ENCODE data around the gene PCNX3. TPM values are rescaled to one million over a fixed set of nuclear protein-coding genes. Genes with fewer than 3 reads are reported as not detected.

Gene PCNX3
- total RNA-seq, 1 donor from 2014 or later: 45.6 TPM

- Histone ChIP-seq H3K36me3 (ENCODE audit: insufficient read depth, low read length) (peaks cover 21% of the 10 kb centered on the region), H3K9me3 (ENCODE audit: insufficient read depth, low read depth, low read length) (no peaks in the 10 kb centered on the region), H4K20me1 (ENCODE audit: insufficient read depth, low read length) (peaks cover 38% of the 10 kb centered on the region), H3K79me2 (ENCODE audit: insufficient read depth, low read length) (peaks cover 11% of the 10 kb centered on the region), H3K27ac (ENCODE audit: low read depth, low read length) (no peak overlapping the region), H3K4me3 (ENCODE audit: insufficient read depth, low read depth, low read length) (no peak overlapping the region), H3K4me2 (ENCODE audit: low read length) (no peak overlapping the region), H3K4me1 (ENCODE audit: insufficient read depth, low read length) (peaks cover 17% of the 10 kb centered on the region), H2AFZ (ENCODE audit: low read depth, low read length) (no peak overlapping the region), H3K27me3 (ENCODE audit: insufficient read depth, low read length) (no peaks in the 10 kb centered on the region), H3K9ac (ENCODE audit: low read length) (no peak overlapping the region)
- H3K27ac Mint-ChIP-seq (ENCODE audit: unreplicated experiment): no peak overlapping the region
- H3K4me1 Mint-ChIP-seq (ENCODE audit: low read depth, unreplicated experiment): peaks cover 4% of the 10 kb centered on the region
- no peaks in the 10 kb centered on the region for H3K9me3 Mint-ChIP-seq (ENCODE audit: unreplicated experiment)
- no peak for TF ChIP-seq EZH2 (IDR thresholded peaks at IDR 0.05; ENCODE audit: insufficient read depth, low read length)
- no peak for TF ChIP-seq CTCF (IDR thresholded peaks at IDR 0.05; ENCODE audit: insufficient read depth, low read depth, low read length)
- peaks cover 3% of the 10 kb centered on the region for H3K36me3 Mint-ChIP-seq (ENCODE audit: low read depth, unreplicated experiment)
- DNase-seq (ENCODE audit: low read depth) (no peak), FAIRE-seq (no peak)
- H3K4me3 Mint-ChIP-seq (ENCODE audit: unreplicated experiment): no peak overlapping the region
- H3K27me3 Mint-ChIP-seq (ENCODE audit: low read depth, unreplicated experiment): no peaks in the 10 kb centered on the region
These were observed 18.9 kb downstream of the PCNX3 start for GRCh38 chr11:65634440-65634839.

GRCh38 chr11:65634905-65635731, 19.5 kb downstream of the PCNX3 start:
- Histone ChIP-seq H3K27me3 (ENCODE audit: insufficient read depth, low read length) (no peaks in the 10 kb centered on the region), H3K4me3 (ENCODE audit: insufficient read depth, low read depth, low read length) (no peak overlapping the region), H3K4me2 (ENCODE audit: low read length) (no peak overlapping the region), H3K79me2 (ENCODE audit: insufficient read depth, low read length) (peaks cover 15% of the 10 kb centered on the region), H3K27ac (ENCODE audit: low read depth, low read length) (no peak overlapping the region), H3K4me1 (ENCODE audit: insufficient read depth, low read length) (peaks cover 17% of the 10 kb centered on the region), H4K20me1 (ENCODE audit: insufficient read depth, low read length) (peaks cover 42% of the 10 kb centered on the region), H3K9ac (ENCODE audit: low read length) (peak overlapping the region; percentile 10), H3K36me3 (ENCODE audit: insufficient read depth, low read length) (peaks cover 21% of the 10 kb centered on the region), H3K9me3 (ENCODE audit: insufficient read depth, low read depth, low read length) (no peaks in the 10 kb centered on the region), H2AFZ (ENCODE audit: low read depth, low read length) (no peak overlapping the region)
- H3K27ac Mint-ChIP-seq (ENCODE audit: unreplicated experiment): peak overlapping the region; percentile 4
- DNase-seq (ENCODE audit: low read depth) (no peak), FAIRE-seq (no peak)
- TF ChIP-seq CTCF (IDR thresholded peaks at IDR 0.05; ENCODE audit: insufficient read depth, low read depth, low read length) (no peak), EZH2 (IDR thresholded peaks at IDR 0.05; ENCODE audit: insufficient read depth, low read length) (no peak)
- no peak overlapping the region for H3K4me3 Mint-ChIP-seq (ENCODE audit: unreplicated experiment)
- H3K9me3 Mint-ChIP-seq (ENCODE audit: unreplicated experiment): no peaks in the 10 kb centered on the region
- peaks cover 3% of the 10 kb centered on the region for H3K36me3 Mint-ChIP-seq (ENCODE audit: low read depth, unreplicated experiment)
- no peaks in the 10 kb centered on the region for H3K27me3 Mint-ChIP-seq (ENCODE audit: low read depth, unreplicated experiment)
- peaks cover 4% of the 10 kb centered on the region for H3K4me1 Mint-ChIP-seq (ENCODE audit: low read depth, unreplicated experiment)
